GM18909 (cell line): Measurements from ENCODE around the gene NBPF12.
"Not testable (repeated sequence)": the region's sequence is repeated elsewhere in the genome, so short reads cannot be mapped to it uniquely, and the experiment has no call there.

Source experiments
- ATAC-seq: cut with Tn5 transposase; IDR thresholded peaks from one replicate; pipeline ENCODE4 v1.9.1; 2021; ENCODE audit warnings: mild to moderate bottlenecking; ENCODE audit not compliant: unreplicated experiment, poor library complexity

Gene NBPF12

GRCh38 chr1:146938242-146938902, at the start of gene NBPF12:
NBPF12 (plus strand) TSS chr1:146938324; CDS start chr1:146960144, 21,820 bp downstream.
- peak; percentile 80 for ATAC-seq

- ATAC-seq: not testable (repeated sequence)
Observed at GRCh38 chr1:146891355-146891754, 46.8 kb upstream of the NBPF12 start.

- not testable (repeated sequence) for ATAC-seq
Observed at GRCh38 chr1:146892331-146892730, 45.8 kb upstream of the NBPF12 start.

GRCh38 chr1:146907565-146908261, 30.4 kb upstream of the NBPF12 start:
- ATAC-seq: not testable (repeated sequence)

DNA sequence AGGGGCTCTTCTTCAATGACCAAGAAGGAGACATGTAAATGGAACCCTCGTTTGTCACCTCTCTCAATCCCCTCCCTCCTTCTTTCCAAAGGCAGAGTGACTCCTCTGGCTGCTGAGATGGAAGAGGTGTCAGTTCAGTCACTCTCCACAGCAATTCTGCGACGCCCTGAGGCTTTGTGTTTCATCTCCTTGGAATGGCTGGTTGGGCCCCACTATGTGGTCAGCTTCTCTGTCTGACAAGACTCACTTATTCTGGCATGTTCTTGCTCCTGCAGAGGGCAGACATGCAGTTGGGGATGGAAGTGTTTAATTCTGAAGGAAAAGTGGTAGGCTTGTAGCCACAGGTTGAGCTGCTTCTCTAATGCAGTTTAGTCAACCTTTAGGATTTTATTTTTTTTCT, 25.1 kb upstream of the NBPF12 start:
- ATAC-seq: not testable (repeated sequence)

GRCh38 chr1:146920811-146921210, 17.3 kb upstream of the NBPF12 start:
- ATAC-seq: not testable (repeated sequence)

DNA sequence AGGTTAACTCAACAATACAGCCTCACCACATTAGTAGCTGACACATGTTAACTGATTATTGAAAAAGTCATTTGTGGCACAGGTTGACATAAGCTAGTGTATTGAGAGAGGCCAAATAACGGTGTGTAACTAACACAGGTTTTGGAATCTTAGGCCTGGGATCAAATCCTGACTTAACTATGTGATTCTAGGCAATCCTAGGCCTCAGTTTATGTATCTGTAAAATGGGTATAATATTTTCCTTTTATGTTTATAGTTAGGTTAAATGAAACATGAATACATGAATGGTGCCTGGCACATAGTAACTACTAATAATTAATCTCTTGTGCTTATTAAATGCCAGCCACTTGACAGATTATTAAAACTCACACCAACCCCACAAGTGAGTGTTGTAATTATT, 15.5 kb upstream of the NBPF12 start:
- ATAC-seq: not testable (repeated sequence)

DNA sequence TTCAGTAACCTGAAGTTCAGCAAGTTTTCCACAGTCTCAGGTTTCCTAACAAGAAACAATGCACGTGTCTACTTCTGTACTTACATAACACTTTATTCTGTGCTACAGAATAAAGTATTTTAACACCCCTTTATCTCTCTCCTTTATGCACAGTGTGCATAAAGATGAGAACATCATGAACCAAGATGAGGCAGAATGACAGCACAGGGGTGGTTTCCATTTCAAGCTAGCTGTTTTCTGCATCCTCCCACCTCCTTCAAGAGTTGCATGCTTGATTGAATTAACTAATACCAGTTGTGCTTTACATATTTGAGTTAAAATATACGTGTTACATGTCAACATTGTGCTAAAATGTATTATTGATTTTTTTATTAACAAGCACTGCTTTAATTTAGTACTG, 14.0 kb upstream of the NBPF12 start:
- ATAC-seq: not testable (repeated sequence)

GRCh38 chr1:146926413-146926812, 11.7 kb upstream of the NBPF12 start:
- ATAC-seq: not testable (repeated sequence)

DNA sequence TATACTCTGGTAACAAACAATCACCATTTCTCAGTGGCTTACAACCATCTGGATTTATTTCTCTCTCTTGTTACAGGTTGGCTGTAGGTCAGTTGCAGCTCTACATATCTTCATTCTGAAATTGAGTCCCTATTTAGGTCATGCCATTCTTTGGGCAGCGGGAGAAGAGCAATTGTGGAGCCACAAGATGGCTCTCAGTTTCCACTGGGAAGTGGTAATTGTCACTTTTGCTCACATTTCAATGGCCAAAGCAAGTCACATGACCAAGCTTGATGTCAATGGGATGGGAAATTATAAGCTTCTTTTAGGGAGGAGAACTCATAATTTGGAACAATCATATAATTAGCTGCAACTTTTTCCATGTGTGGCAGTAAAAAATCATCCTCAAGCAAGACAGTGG, 7.9 kb upstream of the NBPF12 start:
- ATAC-seq: not testable (repeated sequence)

DNA sequence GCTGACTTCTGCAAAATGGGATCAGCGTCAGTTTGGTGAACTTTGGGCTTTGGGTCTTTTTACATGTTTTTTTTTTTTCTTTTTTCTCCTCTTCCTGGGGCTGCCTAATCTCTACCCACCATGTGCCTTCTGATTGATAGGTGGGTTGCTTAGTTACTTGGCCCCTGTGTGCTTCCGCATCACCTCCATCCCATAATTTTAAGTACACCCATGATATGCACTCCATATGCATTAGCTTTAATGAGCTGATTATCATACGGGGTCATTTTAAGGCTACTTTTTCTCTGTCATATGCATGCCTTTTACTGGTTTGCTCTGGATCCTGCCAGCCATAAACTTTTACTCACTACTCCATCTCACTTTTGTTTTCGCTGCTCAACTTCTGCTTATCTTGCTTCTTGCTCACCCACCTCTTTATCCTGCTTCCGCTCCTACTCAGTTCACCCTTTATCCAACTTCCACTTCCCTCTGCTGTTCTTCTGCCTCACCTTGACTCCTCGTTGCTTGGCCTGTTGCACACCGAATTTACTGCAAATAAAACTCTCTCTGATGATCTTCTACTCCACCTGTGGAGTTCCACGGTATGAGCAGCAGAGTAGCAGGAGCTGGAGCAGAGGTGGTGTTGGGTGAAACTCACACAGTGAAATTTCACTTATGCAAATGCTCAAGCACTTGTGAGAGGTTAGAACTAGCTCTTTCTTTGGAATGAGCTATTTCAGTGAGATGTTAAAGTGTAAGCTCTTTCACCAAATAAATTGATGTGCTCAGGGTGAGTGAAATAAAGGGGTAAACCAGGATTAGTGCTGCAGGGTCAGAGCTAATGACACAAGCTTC, 3.5 kb upstream of the NBPF12 start:
- peak; percentile 40 for ATAC-seq

GRCh38 chr1:146937462-146937861, 662 bp upstream of the NBPF12 start:
- not testable (repeated sequence) for ATAC-seq

GRCh38 chr1:146938927-146939786, 1.0 kb downstream of the NBPF12 start:
- peak; percentile 24 for ATAC-seq

DNA sequence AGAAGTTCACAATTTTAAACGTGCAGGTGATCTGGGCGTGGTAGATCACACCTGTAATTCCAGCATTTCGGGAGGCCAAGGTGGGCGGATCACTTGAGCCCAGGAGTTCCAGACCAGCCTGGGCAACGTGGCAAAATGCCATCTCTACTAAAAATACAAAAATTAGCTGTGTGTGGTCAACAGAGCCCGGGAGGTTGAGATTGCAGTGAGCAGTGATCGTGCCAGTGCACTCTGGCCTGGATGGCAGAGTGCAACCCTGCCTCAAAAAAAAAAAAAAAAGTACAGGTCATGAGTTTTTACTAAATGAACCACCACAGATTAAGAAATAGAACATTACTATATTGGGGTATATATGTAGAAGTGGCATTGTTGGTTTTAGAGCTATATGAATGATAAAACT, 2.2 kb downstream of the NBPF12 start:
- ATAC-seq: not testable (repeated sequence)

DNA sequence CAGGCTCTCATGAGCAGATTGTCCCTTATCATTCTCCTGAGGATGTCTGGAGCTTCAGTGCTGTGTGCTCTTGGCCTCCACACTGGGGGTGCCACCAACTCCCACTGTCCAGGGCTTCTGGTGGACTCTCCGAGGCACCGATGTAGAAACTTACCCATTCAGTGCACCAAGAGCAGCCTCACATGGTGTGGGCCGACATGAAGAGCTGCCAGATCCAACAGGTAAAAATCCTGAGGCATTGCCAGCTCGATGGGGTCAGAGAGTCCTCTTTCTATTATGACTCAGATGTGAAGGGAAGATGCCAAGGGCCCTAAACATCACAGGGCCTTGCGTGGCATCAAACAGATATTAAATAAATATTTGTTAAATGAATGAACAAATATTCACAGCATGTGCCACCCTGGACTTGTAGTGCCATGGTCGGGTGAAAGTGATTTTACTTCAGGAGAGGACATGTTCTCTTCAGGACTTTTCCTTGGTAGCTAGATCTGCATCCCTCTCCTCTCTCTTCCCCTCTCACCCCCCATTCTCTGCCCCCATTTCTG, 5.3 kb downstream of the NBPF12 start:
- ATAC-seq: not testable (repeated sequence)

DNA sequence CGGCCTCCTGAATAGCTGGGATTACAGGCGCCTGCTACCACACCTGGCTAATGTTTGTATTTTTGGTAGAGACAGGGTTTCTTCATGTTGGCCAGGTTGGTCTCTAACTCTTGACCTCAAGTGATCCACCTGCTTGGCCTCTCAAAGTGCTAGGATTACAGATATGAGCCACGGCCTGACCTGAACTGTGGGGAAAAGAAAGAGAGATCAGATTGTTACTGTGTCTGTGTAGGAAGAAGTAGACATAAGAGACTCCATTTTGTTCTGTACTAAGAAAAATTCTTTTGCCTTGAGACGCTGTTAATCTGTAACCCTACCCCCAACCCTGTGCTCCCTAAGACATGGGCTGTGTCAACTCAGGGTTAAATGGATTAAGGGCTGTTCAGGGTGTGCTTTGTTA, 10.0 kb downstream of the NBPF12 start:
- ATAC-seq: not testable (repeated sequence)

- ATAC-seq: not testable (repeated sequence)
Observed at GRCh38 chr1:146964340-146964739, 26.2 kb downstream of the NBPF12 start.

GRCh38 chr1:146966351-146966750, 28.2 kb downstream of the NBPF12 start:
- not testable (repeated sequence) for ATAC-seq

DNA sequence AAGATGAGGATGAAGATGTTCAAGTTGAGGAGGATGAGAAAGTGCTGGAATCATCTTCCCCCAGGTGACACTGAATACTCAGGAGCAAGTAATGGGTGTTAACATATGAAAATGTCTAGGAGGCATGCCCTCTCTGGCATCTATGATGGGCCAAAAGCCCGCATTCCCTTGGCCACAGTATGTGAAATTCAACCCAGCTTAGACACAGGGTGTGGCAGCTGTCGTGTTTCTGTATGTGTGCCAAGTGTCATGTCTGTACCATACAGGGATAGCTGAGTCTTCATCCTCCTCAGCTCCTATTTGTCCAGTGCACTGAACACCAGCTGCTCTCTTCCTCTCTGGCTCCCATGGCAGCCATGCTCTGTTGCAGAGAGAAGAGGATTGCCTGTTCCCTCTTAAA, 32.5 kb downstream of the NBPF12 start:
- not testable (repeated sequence) for ATAC-seq

DNA sequence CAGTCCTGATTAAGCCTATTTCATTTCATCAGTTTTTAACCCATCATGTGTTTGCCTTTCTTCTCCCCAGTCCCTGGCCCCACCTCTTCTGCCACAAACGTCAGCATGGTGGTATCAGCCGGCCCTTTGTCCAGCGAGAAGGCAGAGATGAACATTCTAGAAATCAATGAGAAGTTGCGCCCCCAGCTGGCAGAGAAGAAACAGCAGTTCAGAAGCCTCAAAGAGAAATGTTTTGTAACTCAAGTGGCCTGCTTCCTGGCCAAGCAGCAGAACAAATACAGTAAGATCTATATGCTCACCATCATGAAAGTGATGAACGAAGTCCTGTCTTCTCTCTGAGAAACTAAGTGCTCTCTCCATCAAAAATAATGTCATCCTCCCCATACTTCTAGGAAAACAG, 34.6 kb downstream of the NBPF12 start:
- ATAC-seq: not testable (repeated sequence)
